Glomerular visceral epithelial cell (primary cell): Measurements from ENCODE around the gene CHST7.
"Not testable (repeated sequence)": the region's sequence is repeated elsewhere in the genome, so short reads cannot be mapped to it uniquely, and the experiment has no call there.

Source experiments
- DNase-seq: peaks from one replicate; pipeline ENCODE4 v3.0.0-alpha.2; 2016; ENCODE audit errors: extremely low spot score

CHST7 gene

GRCh38 chrX:46573331-46573891, at the start of gene CHST7:
TSS of gene CHST7 (plus strand) at chrX:46573765. CDS start at chrX:46573932, 167 bp downstream.
- DNase-seq: peak; percentile 61

- DNase-seq: not testable (repeated sequence)
Measured at GRCh38 chrX:46528640-46529039, 44.9 kb upstream of the CHST7 start.

- not testable (repeated sequence) for DNase-seq
Measured at GRCh38 chrX:46529740-46530403, 43.7 kb upstream of the CHST7 start.

GRCh38 chrX:46530404-46530908, 43.1 kb upstream of the CHST7 start:
- DNase-seq: not testable (repeated sequence)

GRCh38 chrX:46531442-46531841, 42.1 kb upstream of the CHST7 start:
- DNase-seq: no peak

GRCh38 chrX:46543441-46543840, 30.1 kb upstream of the CHST7 start:
- no peak for DNase-seq

GRCh38 chrX:46544527-46544926, 29.0 kb upstream of the CHST7 start:
- DNase-seq: not testable (repeated sequence)

GRCh38 chrX:46545111-46546005, 28.2 kb upstream of the CHST7 start, which contains the start of gene ZNF674:
TSS of gene ZNF674 (minus strand) at chrX:46545421. CDS start at chrX:46542087, 3,334 bp downstream.
- DNase-seq: peak; percentile 92

GRCh38 chrX:46547857-46548256, 25.7 kb upstream of the CHST7 start:
- DNase-seq: peak; percentile 60

- no peak for DNase-seq
Measured at GRCh38 chrX:46549914-46550313, 23.7 kb upstream of the CHST7 start.

- DNase-seq: peak; percentile 34
Measured at GRCh38 chrX:46551494-46552128, 22.0 kb upstream of the CHST7 start.

- DNase-seq: no peak
Measured at GRCh38 chrX:46553935-46554334, 19.6 kb upstream of the CHST7 start.

GRCh38 chrX:46554942-46555341, 18.6 kb upstream of the CHST7 start:
- DNase-seq: peak; percentile 22

- no peak for DNase-seq
Measured at GRCh38 chrX:46559062-46559461, 14.5 kb upstream of the CHST7 start.

- peak; percentile 2 for DNase-seq
Measured at GRCh38 chrX:46561824-46562657, 11.5 kb upstream of the CHST7 start.

GRCh38 chrX:46567388-46567787, 6.2 kb upstream of the CHST7 start:
- DNase-seq: no peak

GRCh38 chrX:46569621-46570020, 3.9 kb upstream of the CHST7 start:
- DNase-seq: no peak

GRCh38 chrX:46571423-46572339, 1.9 kb upstream of the CHST7 start:
- DNase-seq: no peak

- DNase-seq: no peak
Measured at GRCh38 chrX:46572340-46572936, 1.1 kb upstream of the CHST7 start.
